Right lobe of liver (tissue), 4 donors: ENCODE measurements around the gene CAPN12.

ENCODE experiments used
- POLR2A ChIP-seq: fragments of 450-650 bp; IDR thresholded peaks from one replicate; pipeline ENCODE4 v1.6.1; 2017; ENCODE audit warnings: antibody characterized with exemption, mild to moderate bottlenecking
- TF ChIP-seq, protein P1 (sequence below), 4 donors: fragments of 200-600 bp in 3 of 4; fragments of 450-650 bp in 1 of 4; IDR thresholded peaks; one replicate each; pipeline versions ENCODE4 v1.5.1 to v1.8.0; 2016 to 2022; ENCODE audit warnings: antibody characterized with exemption in 4 of 4, mild to moderate bottlenecking in 2 of 4
- donor health status: DM: no; HTN: no; CAD: no.
- donor health status: DM: no; HTN: no; CAD: no.
- donor health status: DM: no; HTN: yes; CAD: no.

- TF ChIP-seq, protein P1, sequence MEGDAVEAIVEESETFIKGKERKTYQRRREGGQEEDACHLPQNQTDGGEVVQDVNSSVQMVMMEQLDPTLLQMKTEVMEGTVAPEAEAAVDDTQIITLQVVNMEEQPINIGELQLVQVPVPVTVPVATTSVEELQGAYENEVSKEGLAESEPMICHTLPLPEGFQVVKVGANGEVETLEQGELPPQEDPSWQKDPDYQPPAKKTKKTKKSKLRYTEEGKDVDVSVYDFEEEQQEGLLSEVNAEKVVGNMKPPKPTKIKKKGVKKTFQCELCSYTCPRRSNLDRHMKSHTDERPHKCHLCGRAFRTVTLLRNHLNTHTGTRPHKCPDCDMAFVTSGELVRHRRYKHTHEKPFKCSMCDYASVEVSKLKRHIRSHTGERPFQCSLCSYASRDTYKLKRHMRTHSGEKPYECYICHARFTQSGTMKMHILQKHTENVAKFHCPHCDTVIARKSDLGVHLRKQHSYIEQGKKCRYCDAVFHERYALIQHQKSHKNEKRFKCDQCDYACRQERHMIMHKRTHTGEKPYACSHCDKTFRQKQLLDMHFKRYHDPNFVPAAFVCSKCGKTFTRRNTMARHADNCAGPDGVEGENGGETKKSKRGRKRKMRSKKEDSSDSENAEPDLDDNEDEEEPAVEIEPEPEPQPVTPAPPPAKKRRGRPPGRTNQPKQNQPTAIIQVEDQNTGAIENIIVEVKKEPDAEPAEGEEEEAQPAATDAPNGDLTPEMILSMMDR (IDR thresholded peaks at IDR 0.05), result no peak
- no peak for TF ChIP-seq POLR2A
Measured at GRCh38 chr19:38692458-38693379, 51.6 kb downstream of the CAPN12 start.
